ENCODE data around the gene GABRR2. TPM values are rescaled to one million over a fixed set of nuclear protein-coding genes. Genes with fewer than 3 reads are reported as not detected.

GABRR2 gene
- total RNA-seq (2014; rRNA removed; shearing (Covaris generic)) = 0.24 and 0.26 TPM in 2 replicates

DNA sequence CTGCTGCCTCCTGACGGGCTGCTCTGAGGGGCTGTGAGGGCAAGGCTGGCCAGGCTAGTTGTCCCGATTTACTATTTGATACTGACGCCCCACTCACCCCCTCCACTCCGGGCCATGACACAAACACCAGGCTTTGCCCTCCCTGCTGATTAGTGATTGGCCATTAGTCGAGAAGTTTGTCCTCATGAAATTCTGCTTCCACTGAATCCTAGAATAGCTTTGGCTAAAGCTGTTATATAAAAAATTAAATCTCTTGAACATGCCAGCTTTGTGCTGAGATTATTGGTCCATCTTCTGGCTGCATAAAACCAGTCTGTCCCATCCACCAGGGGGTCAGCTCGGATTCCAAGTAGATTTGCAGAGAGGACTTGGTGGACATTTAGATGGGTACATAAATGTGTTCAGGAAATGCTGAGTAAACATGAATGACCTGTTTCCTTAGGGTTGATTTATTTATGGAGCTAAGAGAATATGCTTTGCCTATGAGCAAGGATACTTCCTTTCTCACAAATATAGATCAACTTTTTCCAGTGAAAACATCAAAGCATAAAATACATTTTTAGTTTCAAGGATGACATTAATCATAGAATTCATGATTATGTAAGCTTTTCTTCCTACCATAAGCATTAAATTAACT lies at the start of gene GABRR2:
Gene GABRR2 (minus strand): TSS at position 51 of the 637 bp plus-strand sequence. CDS start 134 bp downstream, outside the sequence.

DNA sequence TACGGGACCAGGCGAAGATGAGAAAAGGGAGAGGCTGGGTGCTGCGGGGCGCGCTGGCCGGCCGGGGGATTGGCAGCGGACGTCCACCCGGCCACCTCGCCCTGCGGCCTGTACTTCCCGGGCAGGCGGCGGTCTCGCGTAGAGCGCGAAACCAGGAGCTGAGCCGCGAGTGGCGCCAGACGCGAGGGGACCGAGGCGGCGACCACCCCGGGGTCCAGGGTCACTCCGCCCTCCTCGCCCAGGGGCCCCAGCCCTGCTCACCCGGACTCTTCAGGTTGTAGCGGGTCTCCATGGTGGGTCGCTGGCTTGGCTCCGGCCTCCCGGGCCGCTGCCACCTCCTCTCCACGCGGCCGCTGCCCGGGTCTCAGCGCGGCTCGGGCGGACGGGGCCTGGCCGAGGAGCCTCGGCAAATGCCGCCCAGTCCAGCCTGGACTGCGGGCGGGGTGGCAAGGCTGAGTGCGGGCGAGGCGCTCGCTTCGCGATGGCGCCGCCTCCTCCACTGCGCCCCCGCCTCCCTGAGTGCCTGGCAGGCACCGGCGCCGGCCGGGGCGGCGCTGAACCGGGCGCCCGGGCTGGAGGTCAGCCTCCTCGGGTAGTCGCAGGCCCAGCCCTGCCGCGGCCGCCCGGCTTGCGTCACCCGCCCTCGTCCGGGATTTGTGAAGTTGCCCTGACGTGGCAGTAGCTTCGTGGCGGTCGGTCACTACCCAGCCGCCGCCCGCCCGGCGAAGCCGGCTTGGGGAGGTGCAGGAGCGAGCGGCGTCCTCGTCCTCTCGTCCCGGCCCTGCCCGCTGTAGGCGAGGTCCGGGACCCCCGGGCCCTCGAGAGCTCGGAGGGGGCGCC lies 37.4 kb upstream of the GABRR2 start, which contains the start of gene UBE2J1:
Gene UBE2J1 (minus strand): TSS at position 445 of the 840 bp plus-strand sequence. CDS start 153 bp downstream, at position 292.

DNA sequence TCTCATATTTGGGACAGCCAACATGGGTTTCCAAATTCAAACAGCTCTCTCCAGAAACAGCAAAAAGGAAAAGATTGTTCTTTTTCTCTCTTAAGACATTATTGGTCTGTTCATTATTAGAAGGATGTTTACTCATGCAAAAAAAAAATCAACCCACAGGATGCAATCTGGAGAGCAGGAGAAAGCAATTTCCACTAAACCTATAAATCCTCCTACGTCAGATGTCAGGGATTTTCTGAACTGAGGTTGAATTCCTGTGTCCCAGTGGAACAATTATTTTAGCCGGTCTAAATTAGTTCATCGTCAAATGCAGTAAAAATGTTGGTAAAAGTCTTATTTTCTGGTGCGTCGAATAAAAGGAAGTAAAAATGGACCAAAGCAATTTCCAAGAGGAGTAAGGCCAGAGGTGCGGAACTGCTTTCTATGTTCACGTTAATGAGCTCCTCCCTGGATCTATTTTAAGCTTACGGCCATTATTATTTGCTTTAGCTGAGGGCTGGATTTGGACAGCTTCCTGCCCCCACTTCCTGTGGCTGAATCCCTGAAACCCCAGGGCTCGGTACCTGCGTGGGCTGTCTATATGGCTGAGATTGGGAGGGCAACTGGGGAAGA lies 97.7 kb downstream of the GABRR2 start, which contains the start of gene GABRR1:
Gene GABRR1 (minus strand): TSS at position 60 of the 612 bp plus-strand sequence. CDS start 36 bp downstream, at position 24.

Other genes with a start within 250 kb of the GABRR2 start
- 19.6 and 22.1 TPM in 2 replicates for gene PNRC1, start 234.5 kb downstream of the GABRR2 start, total RNA-seq (2014; rRNA removed; shearing (Covaris generic))
- 0.04 and 0.05 TPM in 2 replicates for gene SRSF12, start 197.2 kb downstream of the GABRR2 start, total RNA-seq (2014; rRNA removed; shearing (Covaris generic))
- 11.7 and 11.9 TPM in 2 replicates for gene PM20D2, start 169.2 kb downstream of the GABRR2 start, total RNA-seq (2014; rRNA removed; shearing (Covaris generic))
- gene GABRR1, start 97.9 kb downstream of the GABRR2 start, total RNA-seq (2014; rRNA removed; shearing (Covaris generic)) = not detected in 2 replicates
- 20.6 and 21.0 TPM in 2 replicates for gene UBE2J1, start 37.4 kb upstream of the GABRR2 start, total RNA-seq (2014; rRNA removed; shearing (Covaris generic))
- gene RRAGD, start 97.0 kb upstream of the GABRR2 start, total RNA-seq (2014; rRNA removed; shearing (Covaris generic)) = 4.0 and 4.5 TPM in 2 replicates
- 0.91 and 2.7 TPM in 2 replicates for gene ANKRD6, start 117.9 kb upstream of the GABRR2 start, total RNA-seq (2014; rRNA removed; shearing (Covaris generic))

Data from A375 (cell line).